Activated CD4-positive, CD25-positive, alpha-beta regulatory T cell treated with anti-CD3 and anti-CD28 coated beads, Interleukin-2, amount 50 U/mL, for 72 hours (primary cell): ENCODE results near the gene SPRY2.
A peak's percentile ranks its signal among the peaks of the same experiment; 100 is the strongest.
"Not testable (repeated sequence)": the region's sequence is repeated elsewhere in the genome, so short reads cannot be mapped to it uniquely, and the experiment has no call there.

Experiments used
- DNase-seq: peaks from one replicate; pipeline ENCODE4 v3.0.0; 2021

Gene SPRY2

GRCh38 chr13:80348314-80348713 lies 7.4 kb upstream of the SPRY2 start:
- no peak for DNase-seq

GRCh38 chr13:80345771-80346510 lies 5.0 kb upstream of the SPRY2 start:
- no peak for DNase-seq

- not testable (repeated sequence) for DNase-seq
Observed at GRCh38 chr13:80344032-80344431, 3.1 kb upstream of the SPRY2 start.

GRCh38 chr13:80342471-80343371 lies 1.8 kb upstream of the SPRY2 start:
- DNase-seq = peak; percentile 73

- no peak for DNase-seq
Observed at GRCh38 chr13:80341756-80342370, 937 bp upstream of the SPRY2 start.

GRCh38 chr13:80340651-80341100 lies 250 bp downstream of the SPRY2 start:
- DNase-seq = no peak

- DNase-seq = no peak
Observed at GRCh38 chr13:80339912-80340650, 845 bp downstream of the SPRY2 start.

GRCh38 chr13:80339563-80339911 lies 1.4 kb downstream of the SPRY2 start:
- DNase-seq = no peak

GRCh38 chr13:80338781-80339562 lies 2.0 kb downstream of the SPRY2 start:
- DNase-seq = no peak

GRCh38 chr13:80337288-80338081 lies 3.4 kb downstream of the SPRY2 start:
- DNase-seq = no peak

- no peak for DNase-seq
Observed at GRCh38 chr13:80336776-80337287, 4.1 kb downstream of the SPRY2 start.

- no peak for DNase-seq
Observed at GRCh38 chr13:80336370-80336769, 4.6 kb downstream of the SPRY2 start.

- DNase-seq = no peak
Observed at GRCh38 chr13:80334597-80335260, 6.2 kb downstream of the SPRY2 start.

GRCh38 chr13:80331984-80332383 lies 8.9 kb downstream of the SPRY2 start:
- DNase-seq = no peak

GRCh38 chr13:80329250-80329649 lies 11.7 kb downstream of the SPRY2 start:
- no peak for DNase-seq

- DNase-seq = no peak
Observed at GRCh38 chr13:80319004-80319403, 21.9 kb downstream of the SPRY2 start.

- DNase-seq = no peak
Observed at GRCh38 chr13:80314711-80315653, 25.9 kb downstream of the SPRY2 start.

GRCh38 chr13:80313668-80314256 lies 27.2 kb downstream of the SPRY2 start:
- no peak for DNase-seq

- no peak for DNase-seq
Observed at GRCh38 chr13:80312967-80313366, 28.0 kb downstream of the SPRY2 start.
